HL-60/S4 (cell line): Measurements from ENCODE around the gene DMAP1.
"Not testable (repeated sequence)": the region's sequence is repeated elsewhere in the genome, so short reads cannot be mapped to it uniquely, and the experiment has no call there.

Experiments used
- in situ Hi-C: fragments of 300-500 bp; cut with MboI; formaldehyde crosslinking; loops from 2 replicates; pipeline ENCODE4 v1.14.3; 2022; ENCODE audit warnings: low sequenced_read_pairs

DMAP1 gene, protein sequence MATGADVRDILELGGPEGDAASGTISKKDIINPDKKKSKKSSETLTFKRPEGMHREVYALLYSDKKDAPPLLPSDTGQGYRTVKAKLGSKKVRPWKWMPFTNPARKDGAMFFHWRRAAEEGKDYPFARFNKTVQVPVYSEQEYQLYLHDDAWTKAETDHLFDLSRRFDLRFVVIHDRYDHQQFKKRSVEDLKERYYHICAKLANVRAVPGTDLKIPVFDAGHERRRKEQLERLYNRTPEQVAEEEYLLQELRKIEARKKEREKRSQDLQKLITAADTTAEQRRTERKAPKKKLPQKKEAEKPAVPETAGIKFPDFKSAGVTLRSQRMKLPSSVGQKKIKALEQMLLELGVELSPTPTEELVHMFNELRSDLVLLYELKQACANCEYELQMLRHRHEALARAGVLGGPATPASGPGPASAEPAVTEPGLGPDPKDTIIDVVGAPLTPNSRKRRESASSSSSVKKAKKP

DNA sequence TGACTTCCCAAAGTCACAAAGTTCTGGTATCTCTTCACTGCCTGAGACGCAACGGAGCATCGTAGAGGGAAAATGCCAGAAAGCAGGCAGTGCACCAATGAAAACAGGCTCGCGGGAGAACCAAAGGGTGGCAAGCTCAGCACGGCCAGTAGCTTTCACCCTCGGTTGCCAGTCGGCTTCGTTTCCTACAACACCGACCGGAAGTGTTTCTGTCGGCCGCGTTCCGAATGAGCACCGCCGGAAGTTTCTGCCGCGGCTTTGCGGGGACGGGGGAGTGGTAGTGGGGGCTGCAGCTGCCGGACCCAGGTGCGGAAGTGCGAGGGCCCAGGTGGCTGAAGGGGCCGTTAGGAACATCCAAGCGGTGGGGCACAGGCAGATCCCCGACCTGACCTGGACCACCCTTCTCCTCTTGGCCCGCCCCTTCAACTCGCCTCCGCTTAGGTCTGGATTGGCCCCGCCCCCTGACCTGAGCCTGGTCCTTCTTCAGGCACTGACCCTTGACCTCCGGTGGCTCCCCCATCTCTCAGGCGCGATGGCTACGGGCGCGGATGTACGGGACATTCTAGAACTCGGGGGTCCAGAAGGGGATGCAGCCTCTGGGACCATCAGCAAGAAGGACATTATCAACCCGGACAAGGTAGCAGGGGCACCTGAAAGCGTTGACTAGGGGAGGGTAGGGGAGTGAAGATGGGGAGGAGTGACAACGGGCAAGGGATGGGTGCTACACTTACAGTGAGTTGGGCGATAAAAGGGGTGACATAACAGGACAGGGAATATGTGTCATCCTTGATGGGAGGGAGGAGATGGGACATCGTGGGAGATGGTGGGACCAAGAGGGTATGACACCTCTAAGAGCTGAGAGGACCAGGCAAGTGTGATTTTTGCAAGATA lies at the start of gene DMAP1:
Gene DMAP1 (plus strand): TSS at position 250 of the 891 bp plus-strand sequence. CDS start 283 bp downstream, at position 533.
- in situ Hi-C loops: no loop called here

DNA sequence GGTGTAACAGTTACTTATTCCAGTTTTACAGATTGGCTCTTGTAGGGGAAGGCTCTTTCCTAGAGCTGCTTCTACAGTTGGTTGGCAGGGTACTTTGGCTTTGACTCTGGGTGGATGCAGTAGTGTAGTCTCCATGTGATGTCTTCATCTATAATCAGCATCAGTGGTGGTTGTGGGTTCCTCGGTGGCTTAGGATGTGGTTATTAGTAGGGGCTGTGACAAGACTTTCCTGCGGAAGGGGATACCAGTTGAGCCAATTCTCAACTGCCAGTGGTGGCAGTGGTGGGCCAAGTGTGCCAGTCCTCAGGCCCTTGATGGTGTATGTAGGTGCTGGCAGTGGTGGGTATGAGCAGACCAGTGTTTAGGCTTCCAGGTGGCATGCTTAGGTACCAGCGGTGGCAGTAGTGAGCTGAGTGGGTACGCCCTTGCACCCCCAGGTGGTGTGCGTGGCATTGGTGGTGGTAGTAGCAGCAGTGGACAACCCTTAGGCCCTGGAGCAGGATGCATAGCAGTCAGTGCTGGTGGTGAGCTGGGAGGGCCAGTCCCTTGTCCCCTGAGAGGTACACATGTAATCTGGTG lies 44.7 kb upstream of the DMAP1 start:
- in situ Hi-C loops: no loop called here

DNA sequence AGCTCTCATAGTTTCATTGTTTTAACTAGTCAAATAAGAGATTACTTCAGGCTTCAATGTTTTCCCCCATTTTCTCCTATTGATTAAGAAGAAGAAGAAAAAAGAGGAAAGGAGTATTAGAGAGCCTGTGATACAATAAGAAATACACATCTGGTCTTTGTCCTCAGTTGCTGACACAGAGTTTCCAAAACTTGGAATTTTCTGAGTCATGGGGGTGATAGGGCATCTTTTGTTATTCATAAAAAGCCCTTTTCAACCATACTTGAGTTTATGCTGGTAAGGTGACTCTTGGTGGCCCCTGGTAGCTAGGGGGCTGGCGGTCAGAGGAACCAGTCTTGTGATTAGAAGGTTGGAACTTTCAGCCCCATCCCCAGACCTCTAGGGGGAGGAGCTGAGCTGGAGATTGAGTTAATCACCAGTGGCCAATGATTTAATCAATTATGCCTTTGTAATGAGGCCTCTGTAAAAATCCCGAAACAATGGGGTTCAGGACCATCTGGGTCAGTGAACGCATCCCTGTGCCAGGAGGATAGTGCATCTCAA lies 42.9 kb upstream of the DMAP1 start:
- in situ Hi-C loops: no loop called here

DNA sequence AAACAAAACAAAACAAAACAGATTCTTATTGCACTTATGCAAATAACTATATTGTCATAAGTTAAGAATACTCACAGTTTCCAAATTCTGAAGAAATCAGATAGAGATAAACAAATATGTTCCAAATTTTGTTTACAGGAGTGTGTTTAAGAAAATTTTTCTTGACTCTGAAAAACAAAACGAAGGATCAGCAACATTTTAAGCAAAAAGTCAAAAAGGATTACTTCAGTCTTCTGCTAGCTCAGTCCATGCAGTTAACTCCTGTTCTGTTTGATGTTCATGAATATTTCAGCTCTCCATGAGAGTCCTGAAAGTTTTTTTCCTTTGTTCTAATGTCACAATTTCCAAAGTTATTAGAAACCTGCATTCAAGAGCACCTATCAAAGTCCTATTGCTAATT lies 38.6 kb upstream of the DMAP1 start:
- in situ Hi-C loops: no loop called here

DNA sequence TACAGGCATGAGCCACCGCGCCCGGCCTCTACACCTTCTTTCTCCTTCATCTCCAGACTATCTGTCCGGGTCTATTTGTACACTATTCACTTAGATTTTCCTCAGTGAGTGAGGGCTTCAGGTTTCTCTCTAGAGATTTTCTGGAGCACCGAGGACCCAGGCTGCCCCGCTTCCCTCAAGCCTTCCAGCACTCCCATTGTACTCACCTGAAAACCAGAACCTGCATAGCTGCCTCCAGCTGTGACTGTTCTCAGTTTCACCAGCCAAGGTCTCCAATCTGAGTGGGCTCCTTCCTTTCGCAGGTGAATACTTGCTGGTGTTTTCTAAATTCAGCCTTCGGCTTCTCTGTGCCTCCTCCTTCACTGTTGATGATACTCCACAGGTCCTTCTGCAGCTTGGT lies 12.9 kb upstream of the DMAP1 start:
- in situ Hi-C loops: no loop called here

DNA sequence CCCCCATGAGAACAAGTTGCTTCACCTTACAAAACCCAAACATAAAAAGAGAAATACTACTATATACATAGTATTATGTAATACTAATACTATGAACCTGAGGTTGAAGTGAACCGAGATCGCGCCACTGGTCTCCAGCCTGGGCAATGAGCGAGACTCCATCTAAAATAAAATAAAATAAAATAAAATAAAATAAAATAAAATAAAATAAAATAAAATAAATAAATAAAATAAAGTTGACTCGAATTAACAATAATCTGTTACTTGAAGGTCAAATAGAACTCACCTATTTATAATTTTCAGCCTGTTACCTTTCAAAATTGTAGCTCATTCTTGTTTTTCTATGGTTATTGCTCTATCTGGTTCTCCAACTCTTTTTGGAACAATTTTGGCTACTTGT lies 6.7 kb upstream of the DMAP1 start:
- in situ Hi-C loops: not testable (repeated sequence)

DNA sequence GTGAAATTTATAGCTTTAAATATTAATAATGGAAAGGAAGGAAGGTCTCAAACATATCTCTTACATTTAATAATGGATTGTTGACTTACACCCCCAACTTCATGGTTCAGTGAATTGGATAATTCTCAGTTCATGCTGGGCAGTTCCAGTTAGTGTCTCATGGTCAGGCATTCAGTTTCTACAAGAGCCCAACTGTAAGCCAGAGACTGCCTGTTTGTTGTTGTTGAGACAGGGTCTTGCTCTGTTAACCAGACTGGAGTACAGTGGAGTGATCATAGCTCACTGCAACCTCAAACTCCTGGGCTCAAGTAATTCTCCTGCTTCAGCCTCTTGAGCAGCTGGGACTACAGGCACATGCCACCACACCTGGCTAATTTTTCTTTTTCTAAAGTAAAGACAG lies 5.0 kb upstream of the DMAP1 start:
- in situ Hi-C loops: no loop called here

DNA sequence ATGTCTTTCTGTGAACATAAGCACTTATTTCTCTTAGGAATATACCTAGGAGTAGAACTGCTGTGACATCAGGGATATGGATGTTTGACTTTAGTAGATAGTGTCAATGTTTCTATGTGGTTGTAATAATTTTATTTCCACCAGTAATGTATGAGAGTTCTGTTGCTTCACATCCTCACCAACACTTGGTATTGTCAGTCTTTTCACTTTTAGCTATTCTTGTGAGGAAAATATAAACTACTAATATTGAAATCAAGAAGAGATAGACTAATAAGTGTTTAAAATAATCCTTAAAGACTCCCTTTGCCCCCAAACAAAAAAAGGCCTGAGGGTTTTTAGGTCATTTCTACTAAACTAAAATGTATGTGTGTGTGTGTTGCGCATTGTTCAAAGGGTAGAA lies 2.7 kb upstream of the DMAP1 start:
- in situ Hi-C loops: no loop called here

DNA sequence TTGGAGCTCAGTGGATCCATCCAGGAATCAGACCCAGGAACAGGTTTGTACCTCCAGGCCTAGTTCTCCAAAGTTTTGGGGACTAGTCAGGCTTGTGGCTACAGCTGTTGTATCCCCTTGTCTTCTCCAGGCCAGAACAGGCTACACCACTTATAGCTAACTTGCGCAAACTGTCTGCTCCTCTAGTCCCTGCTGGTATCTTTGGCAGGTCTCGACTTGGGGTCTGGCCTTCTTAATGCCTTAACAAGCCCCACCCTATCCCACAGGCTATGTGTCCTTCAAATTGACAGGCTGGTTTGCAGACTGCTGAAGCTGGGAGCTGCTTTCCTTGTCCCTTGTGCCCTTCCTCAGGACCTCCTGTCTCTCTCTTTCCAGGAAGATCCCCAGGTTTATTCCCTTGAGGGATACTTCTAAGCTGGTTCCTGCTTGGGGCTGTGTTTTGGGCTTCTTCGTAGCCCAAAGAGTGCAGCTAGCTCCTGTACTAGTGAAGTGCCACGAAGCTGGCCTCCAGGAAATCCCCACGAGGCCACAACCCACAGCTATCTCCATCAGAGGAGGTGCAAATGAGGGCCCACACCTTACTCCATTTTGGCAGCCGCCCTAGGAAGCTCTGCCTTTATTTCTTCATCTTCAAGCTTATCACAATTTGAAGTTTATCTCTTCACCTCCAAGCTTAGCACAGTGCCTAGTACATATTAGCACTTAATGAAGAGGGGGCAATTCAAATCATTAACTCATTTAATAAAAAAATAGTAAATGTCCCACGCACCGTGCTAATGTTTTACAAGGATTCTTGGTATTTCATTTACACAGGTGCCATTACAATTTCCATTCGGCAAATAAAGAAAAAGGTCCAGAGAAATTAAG lies 683 bp upstream of the DMAP1 start:
- in situ Hi-C loops: no loop called here

DNA sequence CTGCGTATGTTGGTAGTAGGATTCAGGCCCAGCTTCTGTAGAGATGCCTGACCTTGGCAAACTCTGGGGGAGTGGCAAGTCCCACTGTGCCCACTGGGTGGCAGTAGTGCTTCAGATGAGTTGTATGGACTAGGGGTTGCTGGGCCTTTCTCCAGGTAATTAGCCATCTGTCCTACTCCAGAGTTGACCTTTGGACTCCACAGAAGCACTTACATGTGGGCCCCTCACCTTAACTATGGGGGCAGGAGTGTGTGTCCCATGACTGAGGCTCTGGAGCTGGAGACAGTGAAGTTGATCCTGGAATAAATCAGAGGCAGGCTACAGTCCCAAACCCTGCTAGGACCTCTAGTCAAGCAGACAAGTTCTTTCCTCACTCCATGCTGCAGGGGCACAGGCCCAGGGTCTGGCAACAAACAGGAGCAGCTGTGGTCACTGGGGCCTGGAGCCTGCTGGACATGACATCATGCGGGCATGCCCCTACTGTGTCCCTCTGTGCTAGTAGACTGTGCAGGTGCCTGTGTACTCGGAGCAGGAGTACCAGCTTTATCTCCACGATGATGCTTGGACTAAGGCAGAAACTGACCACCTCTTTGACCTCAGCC lies 4.6 kb downstream of the DMAP1 start:
- in situ Hi-C loops: no loop called here

DNA sequence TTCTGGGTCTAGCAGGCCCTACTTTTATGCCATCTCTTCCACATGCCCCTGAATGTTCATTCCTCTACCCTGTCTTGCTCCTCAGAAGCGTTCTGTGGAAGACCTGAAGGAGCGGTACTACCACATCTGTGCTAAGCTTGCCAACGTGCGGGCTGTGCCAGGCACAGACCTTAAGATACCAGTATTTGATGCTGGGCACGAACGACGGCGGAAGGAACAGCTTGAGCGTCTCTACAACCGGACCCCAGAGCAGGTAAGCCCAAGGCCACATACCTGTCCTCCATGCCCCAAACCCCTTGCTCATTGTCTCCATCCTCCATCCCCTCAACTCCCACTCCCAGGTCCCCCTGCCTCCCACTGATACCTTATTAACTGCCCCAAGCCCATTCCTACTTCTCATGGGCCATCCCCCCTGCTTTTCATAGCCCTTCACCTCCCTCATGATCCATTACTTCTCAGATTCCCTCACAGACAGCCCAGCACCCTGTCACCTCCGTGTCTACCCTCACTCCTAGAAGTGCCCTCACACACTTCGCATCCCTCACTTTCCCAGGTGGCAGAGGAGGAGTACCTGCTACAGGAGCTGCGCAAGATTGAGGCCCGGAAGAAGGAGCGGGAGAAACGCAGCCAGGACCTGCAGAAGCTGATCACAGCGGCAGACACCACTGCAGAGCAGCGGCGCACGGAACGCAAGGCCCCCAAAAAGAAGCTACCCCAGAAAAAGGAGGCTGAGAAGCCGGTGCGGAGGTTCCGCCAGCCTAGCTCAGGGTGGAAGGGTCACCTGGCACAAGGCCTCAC lies 5.4 kb downstream of the DMAP1 start:
- in situ Hi-C loops: no loop called here

DNA sequence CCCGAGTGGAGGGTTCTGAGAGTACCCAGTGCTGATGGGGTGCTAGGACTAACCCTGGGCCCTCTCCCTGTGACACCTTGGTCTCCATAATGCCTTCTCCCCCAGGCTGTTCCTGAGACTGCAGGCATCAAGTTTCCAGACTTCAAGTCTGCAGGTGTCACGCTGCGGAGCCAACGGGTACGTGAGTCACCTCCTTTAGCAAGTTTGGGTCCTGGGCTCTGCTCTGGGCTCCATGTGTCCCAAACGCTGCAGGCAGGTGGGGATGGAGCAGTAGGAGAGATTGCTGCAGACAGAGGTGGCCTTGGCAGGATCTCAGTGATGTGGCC lies 6.0 kb downstream of the DMAP1 start:
- in situ Hi-C loops: no loop called here

DNA sequence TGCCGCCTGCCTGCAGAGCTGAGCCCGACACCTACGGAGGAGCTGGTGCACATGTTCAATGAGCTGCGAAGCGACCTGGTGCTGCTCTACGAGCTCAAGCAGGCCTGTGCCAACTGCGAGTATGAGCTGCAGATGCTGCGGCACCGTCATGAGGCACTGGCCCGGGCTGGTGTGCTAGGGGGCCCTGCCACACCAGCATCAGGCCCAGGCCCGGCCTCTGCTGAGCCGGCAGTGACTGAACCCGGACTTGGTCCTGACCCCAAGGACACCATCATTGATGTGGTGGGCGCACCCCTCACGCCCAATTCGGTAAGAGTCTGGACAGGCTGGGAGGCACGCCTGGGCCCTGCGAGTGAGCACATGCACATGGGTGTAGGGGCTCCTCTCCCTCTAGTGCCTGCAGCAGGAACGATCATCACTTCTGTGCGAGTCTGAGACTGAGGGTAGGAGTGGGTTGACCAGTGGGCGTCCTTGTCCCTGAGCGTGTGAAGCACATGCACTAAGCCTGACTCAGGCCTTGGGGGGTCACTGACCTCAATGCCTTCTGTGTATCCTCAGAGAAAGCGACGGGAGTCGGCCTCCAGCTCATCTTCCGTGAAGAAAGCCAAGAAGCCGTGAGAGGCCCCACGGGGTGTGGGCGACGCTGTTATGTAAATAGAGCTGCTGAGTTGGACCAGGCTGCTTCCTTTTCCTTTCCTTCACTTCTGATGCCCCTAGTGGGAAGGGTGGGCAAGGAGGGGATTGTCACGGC lies 6.9 kb downstream of the DMAP1 start:
- in situ Hi-C loops: loop anchor here (10.0 kb wide), 1 partner anchor 375 kb away; no protein-coding TSS in a partner anchor

DNA sequence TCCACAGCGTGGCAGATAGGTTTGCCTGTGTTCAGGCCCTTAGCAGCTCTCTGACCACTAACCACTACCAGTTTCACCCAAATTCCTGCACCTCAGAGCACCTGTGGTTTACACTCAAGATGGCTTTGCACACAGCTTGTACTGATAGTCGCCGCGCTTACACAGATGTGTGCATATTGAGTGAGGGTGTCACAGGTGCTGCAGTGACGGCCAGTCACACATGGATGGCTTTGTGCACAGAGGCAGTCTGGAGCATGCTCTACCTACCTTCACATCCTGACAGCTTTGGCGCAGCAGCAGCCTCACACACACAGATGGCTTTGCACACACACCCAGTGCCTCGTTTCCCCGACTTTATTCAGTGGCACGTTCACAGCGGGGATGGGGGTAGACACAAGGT lies 7.5 kb downstream of the DMAP1 start:
- in situ Hi-C loops: loop anchor here (10.0 kb wide), 1 partner anchor 374 kb away; no protein-coding TSS in a partner anchor

DNA sequence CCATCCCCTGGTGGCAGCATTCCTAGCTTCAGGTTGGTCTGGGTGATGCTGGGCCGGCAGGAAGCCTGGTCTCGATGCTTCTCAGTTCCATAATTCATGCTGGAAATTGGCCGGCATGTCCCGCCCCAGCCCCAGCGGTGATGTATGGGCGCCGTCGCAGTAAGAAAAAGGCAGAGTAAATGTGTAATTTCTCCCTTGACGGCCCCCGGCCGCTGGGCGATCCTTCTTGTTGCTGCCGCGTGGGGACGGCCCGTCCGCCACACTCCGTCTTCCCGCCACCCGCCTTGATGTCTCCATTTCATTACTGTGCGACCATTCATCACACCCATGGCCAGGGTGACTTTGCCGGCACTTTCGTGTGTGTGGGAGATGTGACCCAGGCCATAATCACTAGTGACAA lies 8.5 kb downstream of the DMAP1 start:
- in situ Hi-C loops: loop anchor here (10.0 kb wide), 1 partner anchor 373 kb away; no protein-coding TSS in a partner anchor

DNA sequence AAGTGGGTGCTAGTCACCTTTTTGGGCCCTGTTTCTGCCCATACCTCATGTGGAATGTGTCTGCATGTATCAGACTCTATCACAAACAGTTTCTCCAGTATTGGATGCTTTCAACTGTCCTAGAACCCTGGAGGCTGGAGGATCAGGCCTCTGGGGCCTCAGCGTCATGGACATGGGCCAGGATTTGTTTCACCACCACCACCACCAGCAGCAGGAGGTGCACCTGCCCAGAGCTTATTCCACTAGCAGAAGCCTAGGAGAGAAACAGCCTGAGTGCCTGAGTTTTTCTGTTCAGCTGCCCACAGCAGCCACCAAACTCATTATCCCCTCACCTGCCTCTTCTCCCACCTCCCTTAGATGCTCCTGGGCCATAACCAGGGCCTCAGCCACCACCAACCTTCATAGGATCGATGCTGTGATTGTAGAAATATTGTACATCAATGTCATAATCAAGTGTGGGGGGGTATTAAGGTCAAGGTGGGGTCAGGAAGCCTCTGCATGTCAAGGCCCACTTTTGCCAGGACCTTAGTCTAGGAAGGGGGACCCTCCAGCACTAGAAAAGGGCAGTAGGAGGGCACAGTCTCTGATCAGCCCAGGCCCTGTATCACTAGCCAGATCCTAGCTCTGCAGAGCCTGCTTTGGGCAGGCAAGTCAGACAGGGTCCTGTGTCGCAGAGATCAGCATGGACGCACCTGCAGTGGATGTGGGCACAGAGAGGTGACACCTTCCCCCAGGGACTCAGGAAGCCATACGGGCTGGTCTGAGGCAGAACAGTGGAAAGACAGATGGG lies 9.3 kb downstream of the DMAP1 start:
- in situ Hi-C loops: loop anchor here (10.0 kb wide), 1 partner anchor 372 kb away; no protein-coding TSS in a partner anchor

DNA sequence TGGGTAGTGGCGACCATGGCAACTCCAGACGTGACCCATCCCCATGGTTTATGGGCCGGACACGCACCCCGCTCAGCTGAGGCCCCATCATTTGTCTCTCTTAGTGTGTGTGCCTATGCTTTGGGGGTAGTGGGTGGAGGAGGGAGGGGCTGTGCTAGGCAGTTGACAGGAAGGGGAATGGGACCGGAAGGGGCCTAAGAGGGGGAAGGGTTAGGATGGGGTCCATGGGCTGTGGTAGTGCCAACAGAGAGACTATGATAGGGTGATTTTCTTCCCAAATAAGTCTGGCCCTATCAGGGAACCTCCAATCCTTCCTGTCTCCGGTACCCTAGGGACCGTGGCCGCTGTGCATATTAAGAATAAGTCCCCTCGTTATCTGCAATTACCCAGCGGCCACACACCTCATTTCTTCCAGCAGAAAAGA lies 9.9 kb downstream of the DMAP1 start:
- in situ Hi-C loops: loop anchor here (10.0 kb wide), 1 partner anchor 372 kb away; no protein-coding TSS in a partner anchor
